Thymus (tissue), 11 donors: ENCODE results near the gene MBTPS1. TPM values are rescaled to one million over a fixed set of nuclear protein-coding genes. Genes with fewer than 3 reads are reported as not detected.

Experiments
- DNase-seq, 9 donors: peaks; one replicate each; pipeline ENCODE4 v3.0.0-alpha.2; 2013; ENCODE audit warnings: low spot score in 9 of 9, low read depth in 6 of 9, missing footprints in 1 of 9
- H3K27ac ChIP-seq, 2 donors: one replicate each; pipeline ENCODE4 v1.5.1; 2013; ENCODE audit warnings: control low read depth in 1 of 2, low read depth in 1 of 2, low read length in 1 of 2, mild to moderate bottlenecking in 1 of 2, moderate library complexity in 1 of 2
- H3K27me3 ChIP-seq, 2 donors: one replicate each; pipeline ENCODE4 v1.5.1; 2013; ENCODE audit warnings: low read length in 1 of 2; ENCODE audit not compliant: control insufficient read depth in 2 of 2, insufficient read depth in 1 of 2
- H3K36me3 ChIP-seq, 2 donors: one replicate each; pipeline ENCODE4 v1.5.1; 2013; ENCODE audit warnings: low read length in 1 of 2, mild to moderate bottlenecking in 1 of 2, moderate library complexity in 1 of 2; ENCODE audit not compliant: control insufficient read depth in 2 of 2, insufficient read depth in 2 of 2
- H3K4me1 ChIP-seq, 2 donors: one replicate each; pipeline ENCODE4 v1.5.1; 2013; ENCODE audit warnings: low read length in 2 of 2; ENCODE audit not compliant: control insufficient read depth in 2 of 2, insufficient read depth in 2 of 2
- H3K4me3 ChIP-seq, 2 donors: one replicate each; pipeline ENCODE4 v1.5.1; 2013; ENCODE audit warnings: low read length in 2 of 2, control low read depth in 1 of 2, mild to moderate bottlenecking in 1 of 2
- H3K9me3 ChIP-seq, 2 donors: one replicate each; pipeline ENCODE4 v1.5.1; 2013; ENCODE audit warnings: low read length in 1 of 2, mild to moderate bottlenecking in 1 of 2; ENCODE audit not compliant: control insufficient read depth in 2 of 2, insufficient read depth in 1 of 2
- WGBS: extraction: QIAGEN DNeasy Blood & Tissue Kit; methylation state at CpG from one replicate; pipeline ENCODE4 v1.1.7; 2013; 5-methylcytosine and 5-hydroxymethylcytosine counted together
- polyA plus RNA-seq: library from polyadenylated mRNA; stranded (reverse); fragments of 200-250 nt; gene quantifications from one replicate; pipeline ENCODE4 v1.2.3, GENCODE V29; 2013
- total RNA-seq: library from RNA; stranded (reverse); fragments of 120-200 nt; gene quantifications from one replicate; pipeline ENCODE4 v1.2.4, GENCODE V29; 2013
- donor health status: healthy.

The MBTPS1 gene
- total and polyA plus RNA-seq, 2 donors, result 39.4 to 65.6 TPM

DNA sequence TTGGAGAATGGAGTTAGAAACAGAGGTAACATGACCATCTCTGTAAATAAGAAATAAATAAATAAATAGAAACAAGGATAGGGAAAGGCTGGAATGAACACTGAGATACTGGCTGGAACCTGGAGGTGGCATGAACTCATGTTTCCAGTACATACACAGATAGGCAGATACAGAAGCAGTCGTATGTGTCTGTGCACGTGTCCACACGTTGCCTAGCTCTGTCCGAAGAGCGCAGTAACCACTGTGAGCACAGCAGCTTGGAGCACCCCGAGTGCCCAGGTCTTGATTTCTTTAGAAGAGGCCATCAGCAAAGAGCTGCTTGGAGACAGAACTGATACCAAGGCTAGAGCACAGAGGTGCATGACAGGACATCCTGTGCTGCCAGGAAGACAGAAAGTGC lies 37.1 kb downstream of the MBTPS1 start:
- Histone ChIP-seq H3K9me3 (no peaks in the 10 kb centered on the region), H3K36me3 (peaks cover 58 to 62% of the 10 kb centered on the region in 2 donors), H3K27me3 (no peaks in the 10 kb centered on the region), H3K4me1 (peaks cover 0 to 1% of the 10 kb centered on the region in 2 donors), H3K27ac (no peak overlapping the region), H3K4me3 (no peak overlapping the region)
- over 99% methylated on average over 6 of the region's 6 CpGs for WGBS
- no peak for DNase-seq

GRCh38 chr16:84075376-84075775 lies 41.4 kb downstream of the MBTPS1 start:
- Histone ChIP-seq H3K27me3 (no peaks in the 10 kb centered on the region), H3K9me3 (no peaks in the 10 kb centered on the region), H3K4me1 (no peaks in the 10 kb centered on the region), H3K27ac (no peak overlapping the region), H3K4me3 (no peak overlapping the region), H3K36me3 (peaks cover 52 to 59% of the 10 kb centered on the region in 2 donors)
- 97% methylated on average over 11 of the region's 11 CpGs for whole genome bisulfite sequencing
- no peak for DNase-seq

DNA sequence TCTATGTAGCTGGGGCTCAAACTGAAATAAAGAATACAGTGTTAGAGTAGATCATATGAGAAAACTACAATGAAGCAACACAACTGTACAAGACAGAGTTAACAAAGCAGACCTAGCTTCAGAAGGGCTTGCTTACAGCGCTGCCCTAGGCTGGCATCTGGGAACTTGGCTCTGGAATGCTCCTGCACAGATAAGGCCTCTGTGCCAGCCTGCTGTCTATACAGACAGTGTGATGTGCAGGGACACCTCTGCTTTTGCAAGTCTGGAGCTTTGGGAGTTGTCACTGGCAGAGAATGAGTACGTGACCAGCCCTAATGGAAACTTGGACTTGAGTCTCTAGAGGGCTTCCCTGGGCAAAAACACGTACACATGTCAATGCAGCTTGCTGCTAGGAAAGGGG lies 42.0 kb downstream of the MBTPS1 start:
- H3K36me3 ChIP-seq, result peaks cover 52 to 57% of the 10 kb centered on the region in 2 donors
- no peak overlapping the region for H3K27ac ChIP-seq
- no peaks in the 10 kb centered on the region for H3K9me3 ChIP-seq

GRCh38 chr16:84072014-84072413 lies 44.7 kb downstream of the MBTPS1 start:
- 93% methylated on average over 10 of the region's 10 CpGs for WGBS
- Histone ChIP-seq H3K4me1 (no peaks in the 10 kb centered on the region), H3K27me3 (no peaks in the 10 kb centered on the region), H3K4me3 (no peak overlapping the region), H3K36me3 (peaks cover 65 to 66% of the 10 kb centered on the region in 2 donors), H3K27ac (no peak overlapping the region), H3K9me3 (no peaks in the 10 kb centered on the region)
- no peak for DNase-seq

More for the DNA sequence above, 42.0 kb downstream of the MBTPS1 start:
- no peaks in the 10 kb centered on the region for H3K4me1 ChIP-seq
- no peak overlapping the region for H3K4me3 ChIP-seq
- H3K27me3 ChIP-seq, result no peaks in the 10 kb centered on the region
- DNase-seq, result no peak
- 97% methylated on average over 3 of the region's 3 CpGs for WGBS

GRCh38 chr16:84071121-84071520 lies 45.6 kb downstream of the MBTPS1 start:
- Histone ChIP-seq H3K4me1 (no peaks in the 10 kb centered on the region), H3K27ac (no peak overlapping the region), H3K36me3 (peaks cover 71 to 73% of the 10 kb centered on the region in 2 donors), H3K27me3 (no peaks in the 10 kb centered on the region), H3K4me3 (no peak overlapping the region), H3K9me3 (no peaks in the 10 kb centered on the region)
- 95% methylated on average over 8 of the region's 8 CpGs for WGBS
- no peak for DNase-seq

DNA sequence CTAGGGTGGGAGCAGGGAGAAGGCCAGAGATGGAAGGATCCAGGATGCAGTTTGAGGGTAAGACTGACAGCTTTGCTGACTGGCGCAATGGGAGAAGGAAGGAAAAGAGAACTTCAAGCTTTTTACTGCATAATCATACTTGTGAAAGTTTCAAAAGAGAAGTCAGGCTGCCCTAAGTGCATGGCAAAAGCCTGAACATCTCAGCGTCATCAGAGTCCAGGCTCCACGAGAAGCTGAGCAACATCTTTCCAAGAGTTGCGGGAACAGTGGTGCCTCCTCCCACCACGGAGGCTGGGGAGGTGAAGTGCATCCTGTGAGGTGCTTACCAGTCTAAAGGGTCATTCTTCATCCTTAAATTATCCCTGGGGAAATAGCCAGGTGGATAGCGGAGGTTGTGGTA lies 47.2 kb downstream of the MBTPS1 start:
- WGBS, result 98% methylated on average over 6 of the region's 6 CpGs
- H3K4me1 ChIP-seq, result no peaks in the 10 kb centered on the region
- H3K9me3 ChIP-seq, result no peaks in the 10 kb centered on the region
- peaks cover 60 to 74% of the 10 kb centered on the region in 2 donors for H3K36me3 ChIP-seq
- H3K27ac ChIP-seq, result no peak overlapping the region
- no peaks in the 10 kb centered on the region for H3K27me3 ChIP-seq
- H3K4me3 ChIP-seq, result no peak overlapping the region
- no peak for DNase-seq

DNA sequence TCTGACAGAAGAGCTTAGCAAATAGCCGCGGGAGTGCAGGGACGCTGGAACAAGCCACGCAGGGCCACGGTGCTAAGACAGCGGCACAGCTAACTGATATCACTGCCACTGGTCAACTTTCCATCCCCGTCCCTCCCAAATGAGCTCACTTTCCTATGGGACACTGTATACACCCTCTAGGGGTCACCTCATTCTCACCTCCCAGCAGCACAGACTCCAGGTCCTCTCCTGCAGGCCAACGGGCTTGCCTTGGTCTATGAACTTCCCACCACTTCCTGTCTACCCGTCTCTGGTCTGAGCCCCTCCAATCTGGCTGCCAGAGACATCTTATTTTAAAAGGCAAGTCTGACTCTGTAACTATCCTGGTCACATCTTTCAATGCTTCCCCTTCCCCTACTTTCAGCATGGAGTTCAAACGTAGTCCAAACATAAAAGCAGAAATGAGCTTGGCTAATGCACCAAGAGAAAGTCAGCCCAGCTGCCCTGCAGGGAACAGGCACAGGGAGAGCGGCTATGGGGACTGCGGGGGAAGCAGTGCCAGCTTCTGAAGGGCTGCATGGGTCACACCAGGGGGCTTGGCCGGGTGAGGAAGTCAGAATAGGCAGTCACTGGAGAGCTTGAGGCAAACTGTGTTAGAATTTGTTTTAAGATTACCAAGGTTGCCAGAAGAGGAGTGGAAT lies 47.8 kb downstream of the MBTPS1 start:
- Histone ChIP-seq H3K27ac (no peak overlapping the region), H3K9me3 (no peaks in the 10 kb centered on the region), H3K27me3 (no peaks in the 10 kb centered on the region), H3K36me3 (peaks cover 59 to 73% of the 10 kb centered on the region in 2 donors), H3K4me1 (no peaks in the 10 kb centered on the region), H3K4me3 (no peak overlapping the region)
- DNase-seq, result no peak
- 94% methylated on average over 13 of the region's 13 CpGs for WGBS

GRCh38 chr16:84068041-84068440 lies 48.7 kb downstream of the MBTPS1 start:
- no peak overlapping the region for H3K27ac ChIP-seq
- H3K36me3 ChIP-seq, result peaks cover 61 to 68% of the 10 kb centered on the region in 2 donors
- H3K9me3 ChIP-seq, result no peaks in the 10 kb centered on the region
- H3K4me3 ChIP-seq, result no peak overlapping the region
- H3K27me3 ChIP-seq, result no peaks in the 10 kb centered on the region
- no peaks in the 10 kb centered on the region for H3K4me1 ChIP-seq
- DNase-seq, result no peak
- 98% methylated on average over 8 of the region's 8 CpGs for WGBS

GRCh38 chr16:84067640-84068039 lies 49.1 kb downstream of the MBTPS1 start:
- no peak for DNase-seq
- peaks cover 62 to 69% of the 10 kb centered on the region in 2 donors for H3K36me3 ChIP-seq
- H3K27ac ChIP-seq, result no peak overlapping the region
- no peaks in the 10 kb centered on the region for H3K4me1 ChIP-seq
- 98% methylated on average over 9 of the region's 9 CpGs for WGBS
- no peaks in the 10 kb centered on the region for H3K9me3 ChIP-seq
- H3K4me3 ChIP-seq, result no peak overlapping the region
- no peaks in the 10 kb centered on the region for H3K27me3 ChIP-seq
